K562 (cell line): Measurements from ENCODE around the gene TPSAB1. TPM values are rescaled to one million over a fixed set of nuclear protein-coding genes. Genes with fewer than 3 reads are reported as not detected.

Experiments used
- ATAC-seq: fragments of 200-7000 bp; cut with Tn5 transposase; 3 replicates; pipeline ENCODE4 v1.9.1; 2020; ENCODE audit warnings: moderate library complexity
- BruUV-seq: library from RNA; stranded (reverse); fragments of 400-500 nt; replicated peaks from 2 replicates; lab custom pipeline; 2021; lab: Mats Ljungman, UMichigan
- CTCF ChIA-PET: fragments of 300-600 bp; formaldehyde crosslinking; extraction: SDS; loops from one replicate; lab custom pipeline; 2021; ENCODE audit warnings: low intra/inter-chr PET ratio; lab: Yijun Ruan, JAX
- POLR2A ChIA-PET: fragments of 300-600, 350-650 bp; sonication (Branson Sonifier 250); formaldehyde crosslinking; extraction: SDS; loops from one replicate; lab custom pipeline; 2021; ENCODE audit warnings: antibody characterized with exemption, inconsistent platforms; lab: Yijun Ruan, JAX
- DNase-seq, 4 experiments: peaks; one replicate each; pipeline versions ENCODE4 v3.0.0 to v3.0.0-alpha.2; 2011 to 2018; ENCODE audit warnings: low spot score in 3 of 4, mixed read lengths in 3 of 4; ENCODE audit errors: extremely low read depth in 1 of 4
- FAIRE-seq: peaks from 2 replicates; lab custom pipeline; 2011; peaks lifted over from hg19 to GRCh38; lab: Jason Lieb, UNC
- H2AFZ ChIP-seq: 2 replicates; pipeline ENCODE4 v1.6.0; 2011; ENCODE audit warnings: low read depth, low read length, control low read depth, inconsistent platforms
- H3K27ac ChIP-seq: fragments of 200-600 bp; 3 replicates; pipeline ENCODE4 v1.8.0; 2011; ENCODE audit warnings: low read depth, mild to moderate bottlenecking, control low read depth, inconsistent platforms, low read length, moderate library complexity, mixed read lengths; ENCODE audit errors: extremely low read depth
- H3K27me3 ChIP-seq, 2 experiments: fragments of 300-600 bp in 1 of 2; 2 replicates in 1 of 2; 3 replicates in 1 of 2; pipeline versions ENCODE4 v1.6.0 to v1.8.0; 2011; ENCODE audit warnings: inconsistent platforms in 2 of 2, low read length in 2 of 2, mild to moderate bottlenecking in 1 of 2, mixed read lengths in 1 of 2, moderate library complexity in 1 of 2; ENCODE audit not compliant: control insufficient read depth in 2 of 2, insufficient read depth in 2 of 2
- H3K36me3 ChIP-seq: fragments of 300-600 bp; 3 replicates; pipeline ENCODE4 v1.8.0; 2011; ENCODE audit warnings: mild to moderate bottlenecking, low read length, inconsistent platforms; ENCODE audit not compliant: control insufficient read depth, insufficient read depth
- H3K4me1 ChIP-seq, 2 experiments: fragments of 200-600 bp in 1 of 2; replicated peaks in 1 of 2; 2 replicates in 1 of 2; 3 replicates in 1 of 2; pipeline versions ENCODE4 v1.5.1 to v1.8.0; 2011; ENCODE audit warnings: inconsistent platforms in 2 of 2, low read length in 2 of 2, mild to moderate bottlenecking in 1 of 2, mixed read lengths in 1 of 2, moderate library complexity in 1 of 2; ENCODE audit not compliant: control insufficient read depth in 2 of 2, insufficient read depth in 2 of 2
- H3K4me2 ChIP-seq: 2 replicates; pipeline ENCODE4 v1.6.1; 2011; ENCODE audit warnings: low read length, control low read depth, inconsistent platforms, mixed read lengths; ENCODE audit not compliant: insufficient read depth
- H3K4me3 ChIP-seq: fragments of 200-600 bp; sonication (generic), shearing (Covaris generic); 2 replicates; pipeline ENCODE4 v1.5.1; 2016; ENCODE audit warnings: control low read depth, inconsistent platforms
- H3K79me2 ChIP-seq: fragments of 200-600 bp; 3 replicates; pipeline ENCODE4 v1.8.0; 2011; ENCODE audit warnings: low read length, inconsistent platforms; ENCODE audit not compliant: control insufficient read depth, insufficient read depth
- H3K9ac ChIP-seq, 2 experiments: 2 replicates each; pipeline versions ENCODE4 v1.6.0 to v1.6.1; 2011; ENCODE audit warnings: low read depth in 2 of 2, low read length in 2 of 2, control low read depth in 1 of 2, inconsistent platforms in 1 of 2, mild to moderate bottlenecking in 1 of 2, mixed read lengths in 1 of 2; ENCODE audit not compliant: insufficient read depth in 1 of 2
- H3K9me1 ChIP-seq: one replicate; pipeline ENCODE4 v1.6.0; 2011; ENCODE audit warnings: inconsistent platforms, mild to moderate bottlenecking, low read length, moderate library complexity; ENCODE audit not compliant: control insufficient read depth, insufficient read depth
- H3K9me3 ChIP-seq: replicated peaks from 2 replicates; pipeline ENCODE4 v1.5.1; 2011; ENCODE audit warnings: low read depth, low read length, inconsistent platforms; ENCODE audit not compliant: control insufficient read depth, insufficient read depth
- H4K20me1 ChIP-seq: replicated peaks from 2 replicates; pipeline ENCODE4 v1.6.1; 2011; ENCODE audit warnings: low read length, inconsistent platforms, mixed read lengths; ENCODE audit not compliant: control insufficient read depth, insufficient read depth
- E4F1 ChIP-seq: fragments of 250-450 bp; sonication (Bioruptor Pico); IDR thresholded peaks from 2 replicates; pipeline ENCODE4 v1.5.0; 2021; ENCODE audit warnings: mild to moderate bottlenecking, borderline replicate concordance
- KLF6 ChIP-seq: fragments of 250-450 bp; sonication (Bioruptor Pico); IDR thresholded peaks from 2 replicates; pipeline ENCODE4 v1.4.0; 2020; ENCODE audit warnings: mild to moderate bottlenecking, moderate library complexity, borderline replicate concordance
- POU5F1 ChIP-seq: fragments of 150-350 bp; IDR thresholded peaks from 2 replicates; pipeline ENCODE4 v1.6.1; 2014; ENCODE audit warnings: borderline replicate concordance, low read length, low read depth, mild to moderate bottlenecking; ENCODE audit not compliant: partially characterized antibody
- SAFB ChIP-seq: fragments of 200-400 bp; formaldehyde crosslinking; IDR thresholded peaks from 2 replicates; pipeline ENCODE4 v1.6.1; 2017; ENCODE audit warnings: low read depth, low read length, borderline replicate concordance
- THAP7 ChIP-seq: fragments of 250-450 bp; sonication (Bioruptor Pico); IDR thresholded peaks from 2 replicates; pipeline ENCODE4 v1.5.0; 2021
- WGBS: fragments of 100-300 bp; shearing (Covaris generic); methylation state at CpG from one replicate; pipeline ENCODE4 v1.1.6; 2016; ENCODE audit warnings: low coverage, mixed read lengths; ENCODE audit not compliant: insufficient coverage; ENCODE audit errors: missing lambda C conversion rate; 5-methylcytosine and 5-hydroxymethylcytosine counted together
- in situ Hi-C: fragments of 300-500 bp; cut with MboI; formaldehyde crosslinking; loops from 4 replicates; pipeline ENCODE4 v1.15.0; 2018; ENCODE audit warnings: inconsistent platforms, mixed read lengths
- intact Hi-C: fragments of 100-400 bp; cut with micrococcal nuclease; formaldehyde crosslinking; loops from 2 replicates; pipeline ENCODE4 v1.14.2; 2022
- polyA plus RNA-seq, 8 experiments: library from polyadenylated mRNA; depleted of rRNA in 4 of 8; stranded (reverse) in 5 of 8; unstranded in 3 of 8; fragments of >200 nt; fragmentation: Nextera tagmentation in 2 of 8; fragmentation: Illumina TruSeq in 1 of 8; extraction: Ambion mirVana in 2 of 8; extraction: Trizol in 1 of 8; gene quantifications; 2 replicates each; pipeline versions ENCODE4 v1.2.1 to v1.2.3, GENCODE V29; 2011 to 2014; ENCODE audit warnings: inconsistent platforms in 1 of 8, missing spikeins in 1 of 8
- total RNA-seq, 7 experiments: library from RNA; depleted of rRNA in 6 of 7; stranded (reverse); fragments of >200 nt in 6 of 7; fragmentation: Illumina TruSeq in 2 of 7; extraction: Trizol in 2 of 7; gene quantifications; 2 replicates each; pipeline versions ENCODE4 v1.2.1 to v1.2.3, GENCODE V29; 2011 to 2021; ENCODE audit warnings: low replicate concordance in 1 of 7

Gene TPSAB1
- total and polyA plus RNA-seq, 9 of the 15 experiments (the other 6 are each of a cell fraction or from before 2014, with no cell fraction given) = not detected

- TF ChIP-seq POU5F1 (no peak), THAP7 (no peak), E4F1 (CRISPR knock-in tag) (no peak)
Measured at GRCh38 chr16:1256874-1257322, 16.4 kb downstream of the TPSAB1 start (continued).

GRCh38 chr16:1257561-1258224 is 17.2 kb downstream of the TPSAB1 start:
- ChIA-PET CTCF (no interaction called here), POLR2A (interaction anchor here (0.6 to 1.1 kb wide), 3 partner anchors 19 to 77 kb away, joined by 3 to 7 read pairs (median 6); no protein-coding TSS in a partner anchor)
- Histone ChIP-seq H3K4me3 (no peak overlapping the region), H3K4me1 (peaks cover 0 to 52% of the 10 kb centered on the region in 2 experiments; a peak in 2 of 5 replicates), H3K27me3 (peaks cover 20 to 54% of the 10 kb centered on the region in 2 experiments; a peak in 4 of 5 replicates), H3K4me2 (no peak overlapping the region), H3K9me1 (peaks cover 3% of the 10 kb centered on the region), H3K9ac (no peak overlapping the region), H3K79me2 (no peaks in the 10 kb centered on the region), H4K20me1 (peaks cover 9% of the 10 kb centered on the region; the same call in 1 of the 2 replicates), H2AFZ (no peak overlapping the region), H3K36me3 (no peaks in the 10 kb centered on the region), H3K9me3 (no peaks in the 10 kb centered on the region), H3K27ac (no peak overlapping the region)
- ATAC-seq (no peak), FAIRE-seq (no peak), DNase-seq (no peak)
- TF ChIP-seq KLF6 (CRISPR knock-in tag) = no peak
- TF ChIP-seq SAFB = peak; percentile 16; the same call in 1 of the 2 replicates
- 11% methylated on average over 32 of the region's 34 CpGs for WGBS
- no TSS peak for BruUV-seq
- intact Hi-C loops (no loop called here), in situ Hi-C loops (no loop called here)
